HG03135 (cell line): ENCODE measurements around the gene NSUN4.
A peak's percentile ranks its signal among the peaks of the same experiment; 100 is the strongest.
"Not testable (repeated sequence)": the region's sequence is repeated elsewhere in the genome, so short reads cannot be mapped to it uniquely, and the experiment has no call there.

Source experiments
- ATAC-seq: cut with Tn5 transposase; IDR thresholded peaks from one replicate; pipeline ENCODE4 v1.9.1; 2021; ENCODE audit warnings: mild to moderate bottlenecking, moderate library complexity; ENCODE audit not compliant: unreplicated experiment

The NSUN4 gene

GRCh38 chr1:46364612-46365011, 24.0 kb downstream of the NSUN4 start:
- ATAC-seq, result no peak

- not testable (repeated sequence) for ATAC-seq
Observed at GRCh38 chr1:46365796-46366195, 25.2 kb downstream of the NSUN4 start.

GRCh38 chr1:46367072-46367471, 26.5 kb downstream of the NSUN4 start:
- ATAC-seq, result no peak

- ATAC-seq, result not testable (repeated sequence)
Observed at GRCh38 chr1:46367701-46368100, 27.1 kb downstream of the NSUN4 start.

- no peak for ATAC-seq
Observed at GRCh38 chr1:46368791-46369190, 28.2 kb downstream of the NSUN4 start.

GRCh38 chr1:46369542-46370213, 29.1 kb downstream of the NSUN4 start:
- no peak for ATAC-seq

- no peak for ATAC-seq
Observed at GRCh38 chr1:46370214-46370633, 29.6 kb downstream of the NSUN4 start.

GRCh38 chr1:46372431-46372830, 31.8 kb downstream of the NSUN4 start:
- ATAC-seq, result no peak

- no peak for ATAC-seq
Observed at GRCh38 chr1:46379996-46380395, 39.4 kb downstream of the NSUN4 start.

GRCh38 chr1:46380508-46380907, 39.9 kb downstream of the NSUN4 start:
- no peak for ATAC-seq

GRCh38 chr1:46393510-46393909, 52.9 kb downstream of the NSUN4 start:
- no peak for ATAC-seq

- ATAC-seq, result peak; percentile 62
Observed at GRCh38 chr1:46394108-46394871, 53.7 kb downstream of the NSUN4 start, which contains the start of gene FAAH. Gene FAAH, plus strand, starts transcription at chr1:46394317. Its CDS starts 32 bp downstream, at chr1:46394349.

- no peak for ATAC-seq
Observed at GRCh38 chr1:46394872-46395465, 54.4 kb downstream of the NSUN4 start.

- no peak for ATAC-seq
Observed at GRCh38 chr1:46396441-46397398, 56.1 kb downstream of the NSUN4 start.

- ATAC-seq, result no peak
Observed at GRCh38 chr1:46399307-46399706, 58.7 kb downstream of the NSUN4 start.

- no peak for ATAC-seq
Observed at GRCh38 chr1:46400421-46400820, 59.8 kb downstream of the NSUN4 start.

- ATAC-seq, result no peak
Observed at GRCh38 chr1:46401154-46401913, 60.7 kb downstream of the NSUN4 start.

GRCh38 chr1:46401964-46402626, 61.5 kb downstream of the NSUN4 start:
- no peak for ATAC-seq

GRCh38 chr1:46403916-46404315, 63.3 kb downstream of the NSUN4 start:
- ATAC-seq, result no peak
